GM23338 (cell line): ENCODE data around the gene FRMD3. TPM values are rescaled to one million over a fixed set of nuclear protein-coding genes. Genes with fewer than 3 reads are reported as not detected.

Experiments
- ATAC-seq: fragments of 200-7000 bp; cut with Tn5 transposase; 3 replicates; pipeline ENCODE4 v1.9.1; 2020
- DNase-seq: peaks from one replicate; pipeline ENCODE4 v3.0.0-alpha.2; 2015; ENCODE audit warnings: low spot score
- H2AFZ ChIP-seq: fragments of 200-600 bp; sonication (generic); 2 replicates; pipeline ENCODE4 v1.8.0; 2016; ENCODE audit warnings: antibody characterized with exemption, mild to moderate bottlenecking, moderate library complexity
- H3F3A ChIP-seq: fragments of 200-600 bp; sonication (generic); replicated peaks from 2 replicates; pipeline ENCODE4 v1.8.0; 2017; ENCODE audit warnings: antibody characterized with exemption, mixed run types, low read depth
- H3K27ac ChIP-seq: fragments of 200-600 bp; sonication (generic); 2 replicates; pipeline ENCODE4 v1.6.1; 2016; ENCODE audit warnings: low read depth
- H3K27me3 ChIP-seq: fragments of 200-600 bp; sonication (generic); 2 replicates; pipeline ENCODE4 v1.8.0; 2016; ENCODE audit warnings: mild to moderate bottlenecking, mixed run types, moderate library complexity; ENCODE audit not compliant: insufficient read depth
- H3K36me3 ChIP-seq: fragments of 200-600 bp; sonication (generic); 2 replicates; pipeline ENCODE4 v1.8.0; 2016; ENCODE audit warnings: mild to moderate bottlenecking; ENCODE audit not compliant: insufficient read depth
- H3K4me1 ChIP-seq: fragments of 200-600 bp; sonication (generic); 2 replicates; pipeline ENCODE4 v1.8.0; 2016; ENCODE audit warnings: mild to moderate bottlenecking, moderate library complexity; ENCODE audit not compliant: insufficient read depth
- H3K4me2 ChIP-seq: fragments of 200-600 bp; sonication (generic); 2 replicates; pipeline ENCODE4 v1.7.1; 2017; ENCODE audit warnings: mixed run types
- H3K4me3 ChIP-seq: fragments of 200-600 bp; sonication (generic); 2 replicates; pipeline ENCODE4 v1.6.1; 2016; ENCODE audit warnings: mixed run types
- H3K79me2 ChIP-seq: fragments of 200-600 bp; sonication (generic); replicated peaks from 2 replicates; pipeline ENCODE4 v1.8.0; 2017; ENCODE audit warnings: mild to moderate bottlenecking; ENCODE audit not compliant: insufficient read depth
- H3K9me2 ChIP-seq: fragments of 200-600 bp; sonication (generic); 2 replicates; pipeline ENCODE4 v1.8.0; 2017; ENCODE audit not compliant: insufficient read depth
- H4K20me1 ChIP-seq: fragments of 200-600 bp; sonication (generic); replicated peaks from 2 replicates; pipeline ENCODE4 v1.8.0; 2017; ENCODE audit warnings: mild to moderate bottlenecking; ENCODE audit not compliant: insufficient read depth
- H3K27ac Mint-ChIP-seq: 2 replicates; pipeline ENCODE4 v1.8.0; 2020; ENCODE audit warnings: inconsistent platforms, mild to moderate bottlenecking, moderate library complexity, mixed read lengths
- H3K27me3 Mint-ChIP-seq: 3 replicates; pipeline ENCODE4 v1.8.0; 2022; ENCODE audit warnings: low read depth, mild to moderate bottlenecking, moderate library complexity, mixed read lengths, inconsistent platforms; ENCODE audit not compliant: insufficient read depth, poor library complexity
- H3K36me3 Mint-ChIP-seq: 3 replicates; pipeline ENCODE4 v1.8.0; 2021; ENCODE audit warnings: low read depth, mild to moderate bottlenecking, inconsistent platforms, moderate library complexity, mixed read lengths
- H3K4me1 Mint-ChIP-seq: 3 replicates; pipeline ENCODE4 v1.8.0; 2020; ENCODE audit warnings: mild to moderate bottlenecking, inconsistent platforms, mixed read lengths
- H3K4me3 Mint-ChIP-seq: 3 replicates; pipeline ENCODE4 v1.8.0; 2021; ENCODE audit warnings: moderate library complexity, mild to moderate bottlenecking, inconsistent platforms, mixed read lengths
- H3K9me3 Mint-ChIP-seq: 3 replicates; pipeline ENCODE4 v1.8.0; 2020; ENCODE audit warnings: moderate library complexity, mild to moderate bottlenecking, inconsistent platforms, mixed read lengths
- ETS1 ChIP-seq: IDR thresholded peaks from 2 replicates; pipeline ENCODE4 v1.6.1; 2016; ENCODE audit warnings: antibody characterized with exemption
- EZH2 ChIP-seq: fragments of 200-600 bp; sonication (generic); IDR thresholded peaks from one replicate; pipeline ENCODE4 v1.8.0; 2017; ENCODE audit warnings: antibody characterized with exemption, mild to moderate bottlenecking, low read depth; ENCODE audit not compliant: unreplicated experiment
- EZH2phosphoT487 ChIP-seq: fragments of 200-600 bp; sonication (generic); IDR thresholded peaks from one replicate; pipeline ENCODE4 v1.8.1; 2018; ENCODE audit warnings: antibody characterized with exemption; ENCODE audit not compliant: unreplicated experiment
- NANOG ChIP-seq: IDR thresholded peaks from 2 replicates; pipeline ENCODE4 v1.6.1; 2016; ENCODE audit warnings: antibody characterized with exemption, borderline replicate concordance
- POLR2AphosphoS5 ChIP-seq: IDR thresholded peaks from 2 replicates; pipeline ENCODE4 v1.6.1; 2016; ENCODE audit warnings: antibody characterized with exemption, low read depth
- STAT1 ChIP-seq: IDR thresholded peaks from one replicate; pipeline ENCODE4 v1.6.1; 2016; ENCODE audit warnings: antibody characterized with exemption; ENCODE audit not compliant: unreplicated experiment
- ZNF114 ChIP-seq: fragments of 250-450 bp; sonication (Bioruptor Pico); IDR thresholded peaks from 2 replicates; pipeline ENCODE4 v1.5.0; 2020; ENCODE audit warnings: mild to moderate bottlenecking, moderate library complexity
- ZNF331 ChIP-seq: fragments of 250-450 bp; sonication (Bioruptor Pico); IDR thresholded peaks from 2 replicates; pipeline ENCODE4 v1.5.0; 2020; ENCODE audit warnings: low read depth, mild to moderate bottlenecking, moderate library complexity
- ZNF462 ChIP-seq: fragments of 250-450 bp; sonication (Bioruptor Pico); IDR thresholded peaks from 2 replicates; pipeline ENCODE4 v1.5.0; 2020; ENCODE audit warnings: mild to moderate bottlenecking, moderate library complexity
- polyA plus RNA-seq: library from polyadenylated mRNA; unstranded; fragments of >200 nt; fragmentation: Nextera tagmentation; extraction: Ambion mirVana; gene quantifications from 2 replicates; pipeline ENCODE4 v1.2.1, GENCODE V29; 2016
- total RNA-seq: library from RNA; depleted of rRNA; stranded (reverse); fragments of >200 nt; shearing (Covaris generic); gene quantifications from 2 replicates; pipeline ENCODE4 v1.2.3, GENCODE V29; 2014
- TF ChIP-seq, protein P1 (sequence below): IDR thresholded peaks from one replicate; pipeline ENCODE4 v1.6.1; 2018; ENCODE audit warnings: antibody characterized with exemption; ENCODE audit not compliant: unreplicated experiment
- TF ChIP-seq, protein P2 (sequence below), 2 experiments: fragments of 200-600 bp in 1 of 2; sonication (generic) in 1 of 2; conservative IDR thresholded peaks; 2 replicates each; pipeline versions ENCODE4 v1.5.1 to v1.6.1; 2016 to 2017; ENCODE audit warnings: antibody characterized with exemption in 2 of 2, low read depth in 2 of 2, mild to moderate bottlenecking in 2 of 2, moderate library complexity in 1 of 2

Gene FRMD3
- total and polyA plus RNA-seq, 2 experiments from 2014 or later = 0.47 to 1.2 TPM

DNA sequence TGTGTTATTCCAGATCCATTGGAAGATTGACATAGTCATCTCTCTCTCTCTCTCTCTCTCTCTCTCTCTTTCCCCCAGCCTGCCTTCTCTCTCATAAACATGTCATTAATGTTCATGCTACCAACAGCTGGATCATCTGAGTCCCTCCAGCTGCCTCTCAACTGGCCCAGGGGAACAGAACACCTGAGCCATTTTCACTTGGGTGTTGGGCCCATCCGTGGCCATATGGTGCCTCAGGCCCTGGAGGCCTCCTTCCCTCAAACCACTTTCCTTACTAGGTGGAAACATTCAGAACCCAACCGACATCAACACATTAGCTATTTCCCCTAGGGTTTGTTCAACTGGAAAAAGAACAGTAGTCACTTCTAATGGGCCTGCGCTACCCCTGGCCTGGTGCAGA, 196.2 kb downstream of the FRMD3 start (continued):
- TF ChIP-seq, protein P1, sequence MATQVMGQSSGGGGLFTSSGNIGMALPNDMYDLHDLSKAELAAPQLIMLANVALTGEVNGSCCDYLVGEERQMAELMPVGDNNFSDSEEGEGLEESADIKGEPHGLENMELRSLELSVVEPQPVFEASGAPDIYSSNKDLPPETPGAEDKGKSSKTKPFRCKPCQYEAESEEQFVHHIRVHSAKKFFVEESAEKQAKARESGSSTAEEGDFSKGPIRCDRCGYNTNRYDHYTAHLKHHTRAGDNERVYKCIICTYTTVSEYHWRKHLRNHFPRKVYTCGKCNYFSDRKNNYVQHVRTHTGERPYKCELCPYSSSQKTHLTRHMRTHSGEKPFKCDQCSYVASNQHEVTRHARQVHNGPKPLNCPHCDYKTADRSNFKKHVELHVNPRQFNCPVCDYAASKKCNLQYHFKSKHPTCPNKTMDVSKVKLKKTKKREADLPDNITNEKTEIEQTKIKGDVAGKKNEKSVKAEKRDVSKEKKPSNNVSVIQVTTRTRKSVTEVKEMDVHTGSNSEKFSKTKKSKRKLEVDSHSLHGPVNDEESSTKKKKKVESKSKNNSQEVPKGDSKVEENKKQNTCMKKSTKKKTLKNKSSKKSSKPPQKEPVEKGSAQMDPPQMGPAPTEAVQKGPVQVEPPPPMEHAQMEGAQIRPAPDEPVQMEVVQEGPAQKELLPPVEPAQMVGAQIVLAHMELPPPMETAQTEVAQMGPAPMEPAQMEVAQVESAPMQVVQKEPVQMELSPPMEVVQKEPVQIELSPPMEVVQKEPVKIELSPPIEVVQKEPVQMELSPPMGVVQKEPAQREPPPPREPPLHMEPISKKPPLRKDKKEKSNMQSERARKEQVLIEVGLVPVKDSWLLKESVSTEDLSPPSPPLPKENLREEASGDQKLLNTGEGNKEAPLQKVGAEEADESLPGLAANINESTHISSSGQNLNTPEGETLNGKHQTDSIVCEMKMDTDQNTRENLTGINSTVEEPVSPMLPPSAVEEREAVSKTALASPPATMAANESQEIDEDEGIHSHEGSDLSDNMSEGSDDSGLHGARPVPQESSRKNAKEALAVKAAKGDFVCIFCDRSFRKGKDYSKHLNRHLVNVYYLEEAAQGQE = no peak
- TF ChIP-seq ZNF114 (CRISPR knock-in tag) = no peak
- TF ChIP-seq ETS1 = no peak
- no peak for TF ChIP-seq POLR2AphosphoS5
- no peak for TF ChIP-seq EZH2phosphoT487
- TF ChIP-seq, protein P2, sequence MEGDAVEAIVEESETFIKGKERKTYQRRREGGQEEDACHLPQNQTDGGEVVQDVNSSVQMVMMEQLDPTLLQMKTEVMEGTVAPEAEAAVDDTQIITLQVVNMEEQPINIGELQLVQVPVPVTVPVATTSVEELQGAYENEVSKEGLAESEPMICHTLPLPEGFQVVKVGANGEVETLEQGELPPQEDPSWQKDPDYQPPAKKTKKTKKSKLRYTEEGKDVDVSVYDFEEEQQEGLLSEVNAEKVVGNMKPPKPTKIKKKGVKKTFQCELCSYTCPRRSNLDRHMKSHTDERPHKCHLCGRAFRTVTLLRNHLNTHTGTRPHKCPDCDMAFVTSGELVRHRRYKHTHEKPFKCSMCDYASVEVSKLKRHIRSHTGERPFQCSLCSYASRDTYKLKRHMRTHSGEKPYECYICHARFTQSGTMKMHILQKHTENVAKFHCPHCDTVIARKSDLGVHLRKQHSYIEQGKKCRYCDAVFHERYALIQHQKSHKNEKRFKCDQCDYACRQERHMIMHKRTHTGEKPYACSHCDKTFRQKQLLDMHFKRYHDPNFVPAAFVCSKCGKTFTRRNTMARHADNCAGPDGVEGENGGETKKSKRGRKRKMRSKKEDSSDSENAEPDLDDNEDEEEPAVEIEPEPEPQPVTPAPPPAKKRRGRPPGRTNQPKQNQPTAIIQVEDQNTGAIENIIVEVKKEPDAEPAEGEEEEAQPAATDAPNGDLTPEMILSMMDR (conservative IDR thresholded peaks at IDR 0.05; ENCODE audit: low read depth in 2 of 2) = no peak
- TF ChIP-seq NANOG = no peak

DNA sequence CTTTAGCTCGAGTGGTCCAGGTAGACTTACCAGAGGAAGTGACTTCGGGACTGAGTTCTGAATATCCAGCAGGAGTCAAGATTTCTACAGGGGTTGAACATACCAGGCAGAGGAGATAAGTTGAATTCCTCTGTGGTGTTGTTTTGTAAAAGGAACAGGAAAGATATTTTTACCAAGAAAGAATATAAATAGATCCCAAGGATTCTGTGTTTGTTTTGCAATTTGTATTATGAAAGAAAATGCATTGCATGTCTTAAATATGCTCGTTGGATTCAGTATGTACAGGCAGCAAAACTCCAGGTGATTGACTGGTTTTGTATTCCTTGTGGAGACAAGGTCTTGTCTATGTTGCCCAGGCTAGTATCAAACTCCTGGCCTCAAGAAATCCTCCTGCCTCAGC, 197.8 kb downstream of the FRMD3 start:
- no peak for DNase-seq
- TF ChIP-seq EZH2 (no peak), POLR2AphosphoS5 (no peak), ZNF462 (CRISPR knock-in tag) (no peak), STAT1 (no peak), ZNF331 (CRISPR knock-in tag) (no peak), ZNF114 (CRISPR knock-in tag) (no peak), EZH2phosphoT487 (no peak)

More for the DNA sequence above, 197.8 kb downstream of the FRMD3 start:
- Histone ChIP-seq H3K4me2 (no peak overlapping the region), H3K9me2 (0 out of 2 replicates have a peak, but pooled peaks cover 4% of the 10 kb centered on the region), H3F3A (no peaks in the 10 kb centered on the region), H4K20me1 (no peaks in the 10 kb centered on the region), H3K79me2 (no peaks in the 10 kb centered on the region), H3K27me3 (no peaks in the 10 kb centered on the region), H3K4me1 (no peaks in the 10 kb centered on the region), H3K27ac (no peak overlapping the region), H2AFZ (no peak overlapping the region), H3K4me3 (no peak overlapping the region), H3K36me3 (no peaks in the 10 kb centered on the region)
- ATAC-seq = no peak
- Mint-ChIP-seq H3K36me3 (no peaks in the 10 kb centered on the region), H3K27ac (no peak overlapping the region), H3K27me3 (no peaks in the 10 kb centered on the region), H3K4me1 (peaks cover 7% of the 10 kb centered on the region; the same call in 2 of the 3 replicates), H3K4me3 (no peak overlapping the region), H3K9me3 (no peaks in the 10 kb centered on the region)
